Left renal cortex interstitium (tissue), 4 donors: ENCODE measurements around the gene TNPO2. TPM values are rescaled to one million over a fixed set of nuclear protein-coding genes. Genes with fewer than 3 reads are reported as not detected.

Source experiments
- DNase-seq, 4 donors: peaks; one replicate each; pipeline ENCODE4 v3.0.0-alpha.2; 2013; ENCODE audit warnings: low read depth in 4 of 4, low spot score in 2 of 4, missing footprints in 1 of 4
- polyA plus RNA-seq, 4 donors: library from polyadenylated mRNA; unstranded; fragments of 120-200 nt; gene quantifications; one replicate each; pipeline ENCODE4 v1.2.1, GENCODE V29; 2013; ENCODE audit not compliant: insufficient read length in 4 of 4

TNPO2 gene
- polyA plus RNA-seq, 4 donors, result 55.5 to 98.6 (median 72.3) TPM

- no peak for DNase-seq
These were observed 68.2 kb downstream of the TNPO2 start for GRCh38 chr19:12655546-12655945.

DNA sequence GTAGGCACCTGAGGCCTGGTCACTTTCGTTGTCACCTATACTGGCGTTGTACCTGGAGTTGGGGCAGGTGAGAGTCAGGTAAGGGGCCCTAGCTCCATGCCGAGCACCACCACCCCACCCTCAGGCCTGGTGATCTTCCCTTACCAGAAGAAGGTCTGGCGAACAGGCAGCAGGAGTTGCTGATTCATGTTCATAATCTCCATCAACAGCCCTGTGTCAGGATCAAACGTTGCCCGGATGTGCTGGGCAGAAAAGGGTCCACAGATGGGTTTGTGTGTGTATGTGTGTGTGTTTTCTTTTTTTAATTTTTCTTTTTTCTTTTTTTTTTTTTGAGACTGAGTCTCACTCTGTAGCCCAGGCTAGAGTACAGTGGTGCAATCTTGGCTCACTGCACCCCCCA lies 71.5 kb downstream of the TNPO2 start:
- DNase-seq, result no peak

DNA sequence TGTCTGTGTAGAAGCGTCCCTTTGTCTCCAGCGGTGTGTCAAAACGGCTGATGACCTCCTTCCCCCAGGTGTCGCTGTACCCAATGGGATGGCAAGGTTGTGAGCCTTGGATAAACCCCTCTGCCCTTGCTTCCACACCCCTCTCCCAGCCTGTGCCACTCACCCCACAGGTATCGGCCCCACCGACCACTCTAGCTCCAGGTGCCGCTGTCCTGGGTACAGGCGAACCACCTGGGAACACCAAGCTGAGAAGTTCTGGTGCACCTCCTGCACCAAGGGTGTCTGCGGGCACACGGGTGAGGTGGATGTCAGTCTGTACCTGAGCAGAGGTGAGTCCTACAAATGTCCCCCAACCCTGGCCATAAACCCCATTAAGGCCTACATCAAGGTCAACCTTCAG lies 73.8 kb downstream of the TNPO2 start:
- DNase-seq, result no peak

Other genes starting within 250 kb of the TNPO2 start
- gene ZNF709, start 239.1 kb downstream of the TNPO2 start, polyA plus RNA-seq, result 1 to 10 TPM; 6.6 to 9.9 (median 8.1) TPM
- 10 to 100 TPM; 11.1 to 14.6 (median 13.4) TPM for gene ZNF564, start 172.4 kb downstream of the TNPO2 start, polyA plus RNA-seq
- 1 to 10 TPM; 3.5 to 6.4 (median 5.7) TPM for gene ZNF490, start 113.1 kb downstream of the TNPO2 start, polyA plus RNA-seq
- 10 to 100 TPM; 13.7 to 26.7 (median 20.9) TPM for gene ZNF791, start 113.0 kb downstream of the TNPO2 start, polyA plus RNA-seq
- gene MAN2B1, start 57.2 kb downstream of the TNPO2 start, polyA plus RNA-seq, result 10 to 100 TPM; 23.6 to 35.9 (median 33.6) TPM
- gene WDR83, start 57.1 kb downstream of the TNPO2 start, polyA plus RNA-seq, result 10 to 100 TPM; 12.0 to 30.5 (median 22.5) TPM
- 10 to 100 TPM; 72.6 to 98.7 (median 85.4) TPM for gene DHPS, start 42.1 kb downstream of the TNPO2 start, polyA plus RNA-seq
- under 1 TPM in 1 of 4 donors, not detected in 3; 0.49 TPM for gene GNG14, start 35.9 kb downstream of the TNPO2 start, polyA plus RNA-seq
- 10 to 100 TPM; 13.6 to 18.8 (median 16.2) TPM for gene FBXW9, start 27.3 kb downstream of the TNPO2 start, polyA plus RNA-seq
- gene TRIR, start 10.8 kb upstream of the TNPO2 start, polyA plus RNA-seq, result 100 to 1,000 TPM; 143 to 230 (median 189) TPM
- 100 to 1,000 TPM in 1 of 4 donors, 10 to 100 TPM in 3; 76.8 to 108 (median 91.6) TPM for gene GET3, start 13.6 kb upstream of the TNPO2 start, polyA plus RNA-seq
- under 1 TPM in 2 of 4 donors, not detected in 2; 0.13 to 0.14 TPM for gene BEST2, start 27.9 kb upstream of the TNPO2 start, polyA plus RNA-seq
- gene HOOK2, start 51.6 kb upstream of the TNPO2 start, polyA plus RNA-seq, result 10 to 100 TPM; 34.6 to 85.0 (median 63.2) TPM
- gene JUNB, start 67.6 kb upstream of the TNPO2 start, polyA plus RNA-seq, result 10 to 100 TPM; 15.6 to 78.0 (median 30.9) TPM
- gene PRDX2, start 77.9 kb upstream of the TNPO2 start, polyA plus RNA-seq, result 100 to 1,000 TPM; 294 to 388 (median 320) TPM
- gene THSD8, start 78.1 kb upstream of the TNPO2 start, polyA plus RNA-seq, result 10 to 100 TPM in 2 of 4 donors, 1 to 10 TPM in 2; 5.4 to 10.8 (median 8.0) TPM
- 10 to 100 TPM; 29.1 to 45.7 (median 35.3) TPM for gene RNASEH2A, start 82.7 kb upstream of the TNPO2 start, polyA plus RNA-seq
- gene RTBDN, start 110.6 kb upstream of the TNPO2 start, polyA plus RNA-seq, result under 1 TPM in 1 of 4 donors, not detected in 3; 0.08 TPM
- 1 to 10 TPM in 3 of 4 donors, under 1 TPM in 1; 0.92 to 2.0 (median 1.3) TPM for gene MAST1, start 114.6 kb upstream of the TNPO2 start, polyA plus RNA-seq
- 10 to 100 TPM in 3 of 4 donors, 1 to 10 TPM in 1; 9.7 to 15.3 (median 12.6) TPM for gene DNASE2, start 157.5 kb upstream of the TNPO2 start, polyA plus RNA-seq
- gene KLF1, start 163.3 kb upstream of the TNPO2 start, polyA plus RNA-seq, result under 1 TPM; 0.22 to 0.99 (median 0.42) TPM
- gene GCDH, start 167.2 kb upstream of the TNPO2 start, polyA plus RNA-seq, result 10 to 100 TPM; 27.4 to 38.4 (median 35.4) TPM
- gene SYCE2, start 195.4 kb upstream of the TNPO2 start, polyA plus RNA-seq, result 1 to 10 TPM; 2.2 to 4.7 (median 3.3) TPM
- 10 to 100 TPM; 41.7 to 67.4 (median 55.2) TPM for gene FARSA, start 209.8 kb upstream of the TNPO2 start, polyA plus RNA-seq
- 100 to 1,000 TPM; 819 to 974 (median 899) TPM for gene CALR, start 214.7 kb upstream of the TNPO2 start, polyA plus RNA-seq
- 100 to 1,000 TPM in 1 of 4 donors, 10 to 100 TPM in 3; 61.9 to 102 (median 87.3) TPM for gene RAD23A, start 221.9 kb upstream of the TNPO2 start, polyA plus RNA-seq
- gene GADD45GIP1, start 233.3 kb upstream of the TNPO2 start, polyA plus RNA-seq, result 10 to 100 TPM; 29.9 to 54.1 (median 39.2) TPM
- under 1 TPM in 3 of 4 donors, not detected in 1; 0.08 to 0.28 (median 0.13) TPM for gene DAND5, start 245.6 kb upstream of the TNPO2 start, polyA plus RNA-seq